Measurements from ENCODE around the gene FCMR.

DNA sequence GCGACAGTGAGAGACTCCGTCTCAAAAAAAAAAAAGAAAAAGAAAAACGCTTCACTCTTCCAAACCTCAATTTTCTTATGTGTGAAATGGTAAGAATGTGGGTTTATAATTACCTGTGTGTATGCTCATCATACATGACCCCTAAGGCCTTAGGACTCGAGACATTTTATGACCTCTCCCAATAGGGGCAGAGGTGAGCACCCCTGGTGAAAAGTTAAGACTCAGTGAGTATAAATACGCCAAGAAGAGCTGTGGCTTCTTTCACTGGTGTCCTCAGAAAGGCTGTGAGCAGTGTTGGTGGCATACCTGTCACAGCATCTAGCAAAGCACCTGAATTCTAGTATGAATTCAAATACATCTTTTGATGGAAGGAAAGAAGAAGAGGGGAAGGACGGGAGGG, 7.8 kb upstream of the FCMR start:
- no peak for TF ChIP-seq EZH2 (optimal IDR thresholded peaks at IDR 0.05; ENCODE audit: low read depth, low read length)
- TF ChIP-seq, protein P1, sequence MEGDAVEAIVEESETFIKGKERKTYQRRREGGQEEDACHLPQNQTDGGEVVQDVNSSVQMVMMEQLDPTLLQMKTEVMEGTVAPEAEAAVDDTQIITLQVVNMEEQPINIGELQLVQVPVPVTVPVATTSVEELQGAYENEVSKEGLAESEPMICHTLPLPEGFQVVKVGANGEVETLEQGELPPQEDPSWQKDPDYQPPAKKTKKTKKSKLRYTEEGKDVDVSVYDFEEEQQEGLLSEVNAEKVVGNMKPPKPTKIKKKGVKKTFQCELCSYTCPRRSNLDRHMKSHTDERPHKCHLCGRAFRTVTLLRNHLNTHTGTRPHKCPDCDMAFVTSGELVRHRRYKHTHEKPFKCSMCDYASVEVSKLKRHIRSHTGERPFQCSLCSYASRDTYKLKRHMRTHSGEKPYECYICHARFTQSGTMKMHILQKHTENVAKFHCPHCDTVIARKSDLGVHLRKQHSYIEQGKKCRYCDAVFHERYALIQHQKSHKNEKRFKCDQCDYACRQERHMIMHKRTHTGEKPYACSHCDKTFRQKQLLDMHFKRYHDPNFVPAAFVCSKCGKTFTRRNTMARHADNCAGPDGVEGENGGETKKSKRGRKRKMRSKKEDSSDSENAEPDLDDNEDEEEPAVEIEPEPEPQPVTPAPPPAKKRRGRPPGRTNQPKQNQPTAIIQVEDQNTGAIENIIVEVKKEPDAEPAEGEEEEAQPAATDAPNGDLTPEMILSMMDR (IDR thresholded peaks at IDR 0.05; ENCODE audit: low read length): no peak
